Loucy (cell line): ENCODE results near the gene CA11.
A peak's percentile ranks its signal among the peaks of the same experiment; 100 is the strongest.

ENCODE experiments used
- H2AFZ ChIP-seq: fragments of 200-600 bp; sonication (generic); 2 replicates; pipeline ENCODE4 v1.6.0; 2016; ENCODE audit warnings: antibody characterized with exemption, mild to moderate bottlenecking, low read length, moderate library complexity
- H3F3A ChIP-seq: fragments of 200-600 bp; 2 replicates; pipeline ENCODE4 v1.6.0; 2016; ENCODE audit warnings: antibody characterized with exemption, low read depth, mild to moderate bottlenecking
- H3K27me3 ChIP-seq: fragments of 200-600 bp; sonication (generic); 2 replicates; pipeline ENCODE4 v1.6.1; 2014; ENCODE audit warnings: low read length, mild to moderate bottlenecking; ENCODE audit not compliant: insufficient read depth, poor library complexity, severe bottlenecking
- H3K36me3 ChIP-seq: fragments of 200-600 bp; sonication (generic); 2 replicates; pipeline ENCODE4 v1.6.1; 2016; ENCODE audit warnings: low read length; ENCODE audit not compliant: insufficient read depth
- H3K4me1 ChIP-seq: fragments of 200-600 bp; sonication (generic); 2 replicates; pipeline ENCODE4 v1.5.1; 2014; ENCODE audit warnings: low read length, mild to moderate bottlenecking; ENCODE audit not compliant: insufficient read depth, poor library complexity, severe bottlenecking
- H3K4me2 ChIP-seq: fragments of 200-600 bp; sonication (generic); 2 replicates; pipeline ENCODE4 v1.6.0; 2014; ENCODE audit warnings: antibody characterized with exemption, low read length, low read depth, mild to moderate bottlenecking; ENCODE audit not compliant: poor library complexity, severe bottlenecking
- H3K4me3 ChIP-seq: fragments of 200-600 bp; sonication (generic); 2 replicates; pipeline ENCODE4 v1.5.1; 2014; ENCODE audit warnings: low read length, mild to moderate bottlenecking, mixed read lengths; ENCODE audit not compliant: poor library complexity, severe bottlenecking
- H3K79me2 ChIP-seq: fragments of 200-600 bp; sonication (generic); 2 replicates; pipeline ENCODE4 v1.6.1; 2014; ENCODE audit warnings: low read length; ENCODE audit not compliant: insufficient read depth
- H3K9ac ChIP-seq: fragments of 200-600 bp; sonication (generic); 2 replicates; pipeline ENCODE4 v1.6.0; 2014; ENCODE audit warnings: mild to moderate bottlenecking, low read depth, low read length, moderate library complexity; ENCODE audit not compliant: poor library complexity, severe bottlenecking
- H3K9me2 ChIP-seq: fragments of 200-600 bp; sonication (generic); replicated peaks from 2 replicates; pipeline ENCODE4 v1.6.1; 2016; ENCODE audit warnings: low read depth, low read length, mixed read lengths
- H3K9me3 ChIP-seq: fragments of 200-600 bp; sonication (generic); 2 replicates; pipeline ENCODE4 v1.6.1; 2014; ENCODE audit warnings: mild to moderate bottlenecking, antibody characterized with exemption, low read length, low read depth; ENCODE audit not compliant: insufficient read depth
- H4K20me1 ChIP-seq: fragments of 200-600 bp; sonication (generic); 2 replicates; pipeline ENCODE4 v1.6.0; 2014; ENCODE audit warnings: antibody characterized with exemption, low read length, mild to moderate bottlenecking; ENCODE audit not compliant: insufficient read depth, poor library complexity, severe bottlenecking
- EZH2phosphoT487 ChIP-seq: fragments of 200-600 bp; IDR thresholded peaks from 2 replicates; pipeline ENCODE4 v1.6.1; 2018; ENCODE audit warnings: antibody characterized with exemption, mild to moderate bottlenecking, moderate library complexity, borderline replicate concordance
- TF ChIP-seq, protein P1 (sequence below): fragments of 200-600 bp; sonication (generic); conservative IDR thresholded peaks from 2 replicates; pipeline ENCODE4 v1.5.1; 2014; ENCODE audit warnings: mild to moderate bottlenecking, antibody characterized with exemption, low read length

The CA11 gene

DNA sequence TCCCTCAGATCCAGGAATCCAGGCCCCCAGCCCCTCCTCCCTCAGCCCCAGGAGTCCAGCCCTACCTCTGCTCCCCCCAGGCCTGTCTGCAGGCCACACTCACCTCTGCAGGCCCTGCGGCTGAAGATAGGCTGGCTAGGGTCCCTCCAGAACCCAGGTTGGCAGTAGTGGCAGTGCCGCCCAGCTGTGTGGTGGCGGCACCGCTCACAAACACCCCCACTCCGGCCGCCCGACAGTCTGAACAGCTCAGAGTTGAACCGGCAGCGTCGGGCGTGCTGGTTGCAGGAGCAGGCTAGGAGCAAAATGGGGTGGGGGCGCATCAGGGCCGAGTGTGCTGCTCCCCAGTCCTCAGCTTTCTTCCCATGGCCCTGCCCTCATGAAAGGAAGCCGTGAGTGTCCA lies 18.5 kb upstream of the CA11 start:
- peaks cover 8% of the 10 kb centered on the region for H3K4me1 ChIP-seq

DNA sequence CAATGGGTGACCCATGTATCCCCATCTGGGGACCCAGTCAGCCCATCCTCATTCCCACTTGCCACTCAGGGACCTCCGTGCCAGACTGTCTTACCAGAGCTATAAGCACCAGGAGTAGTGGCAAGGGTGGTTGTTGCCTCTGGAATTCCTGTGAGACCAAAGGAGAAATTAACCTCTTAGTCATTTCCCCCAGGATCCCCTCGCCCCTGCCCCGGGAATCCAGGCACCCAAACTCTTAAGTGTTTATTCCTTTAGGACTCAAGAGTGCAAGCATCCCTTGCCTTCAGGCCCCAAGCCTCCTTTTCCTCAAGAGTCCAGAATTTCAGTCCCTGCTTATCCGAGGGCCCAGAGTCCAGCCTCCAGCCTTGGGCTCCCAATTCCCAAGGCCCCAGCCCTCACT lies 17.7 kb upstream of the CA11 start:
- Histone ChIP-seq H3K9me3 (no peaks in the 10 kb centered on the region), H3K4me1 (peaks cover 8% of the 10 kb centered on the region), H3K9ac (no peak overlapping the region), H3K27me3 (no peaks in the 10 kb centered on the region), H3K4me3 (no peak overlapping the region), H4K20me1 (no peaks in the 10 kb centered on the region), H3K4me2 (no peak overlapping the region), H3K36me3 (no peaks in the 10 kb centered on the region), H3F3A (no peaks in the 10 kb centered on the region), H3K79me2 (no peaks in the 10 kb centered on the region), H3K9me2 (no peaks in the 10 kb centered on the region), H2AFZ (no peak overlapping the region)
- no peak for TF ChIP-seq EZH2phosphoT487
- TF ChIP-seq, protein P1, sequence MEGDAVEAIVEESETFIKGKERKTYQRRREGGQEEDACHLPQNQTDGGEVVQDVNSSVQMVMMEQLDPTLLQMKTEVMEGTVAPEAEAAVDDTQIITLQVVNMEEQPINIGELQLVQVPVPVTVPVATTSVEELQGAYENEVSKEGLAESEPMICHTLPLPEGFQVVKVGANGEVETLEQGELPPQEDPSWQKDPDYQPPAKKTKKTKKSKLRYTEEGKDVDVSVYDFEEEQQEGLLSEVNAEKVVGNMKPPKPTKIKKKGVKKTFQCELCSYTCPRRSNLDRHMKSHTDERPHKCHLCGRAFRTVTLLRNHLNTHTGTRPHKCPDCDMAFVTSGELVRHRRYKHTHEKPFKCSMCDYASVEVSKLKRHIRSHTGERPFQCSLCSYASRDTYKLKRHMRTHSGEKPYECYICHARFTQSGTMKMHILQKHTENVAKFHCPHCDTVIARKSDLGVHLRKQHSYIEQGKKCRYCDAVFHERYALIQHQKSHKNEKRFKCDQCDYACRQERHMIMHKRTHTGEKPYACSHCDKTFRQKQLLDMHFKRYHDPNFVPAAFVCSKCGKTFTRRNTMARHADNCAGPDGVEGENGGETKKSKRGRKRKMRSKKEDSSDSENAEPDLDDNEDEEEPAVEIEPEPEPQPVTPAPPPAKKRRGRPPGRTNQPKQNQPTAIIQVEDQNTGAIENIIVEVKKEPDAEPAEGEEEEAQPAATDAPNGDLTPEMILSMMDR = no peak

More for the DNA sequence above, 18.5 kb upstream of the CA11 start:
- no peak overlapping the region for H3K9ac ChIP-seq
- H3F3A ChIP-seq = no peaks in the 10 kb centered on the region
- H4K20me1 ChIP-seq = no peaks in the 10 kb centered on the region
- no peak overlapping the region for H3K4me2 ChIP-seq
- no peaks in the 10 kb centered on the region for H3K9me3 ChIP-seq
- no peaks in the 10 kb centered on the region for H3K27me3 ChIP-seq
- H3K9me2 ChIP-seq = no peaks in the 10 kb centered on the region
- TF ChIP-seq, protein P1 = no peak
- no peak for TF ChIP-seq EZH2phosphoT487
- H3K79me2 ChIP-seq = no peaks in the 10 kb centered on the region
- no peak overlapping the region for H3K4me3 ChIP-seq
- H3K36me3 ChIP-seq = no peaks in the 10 kb centered on the region
- H2AFZ ChIP-seq = no peak overlapping the region

DNA sequence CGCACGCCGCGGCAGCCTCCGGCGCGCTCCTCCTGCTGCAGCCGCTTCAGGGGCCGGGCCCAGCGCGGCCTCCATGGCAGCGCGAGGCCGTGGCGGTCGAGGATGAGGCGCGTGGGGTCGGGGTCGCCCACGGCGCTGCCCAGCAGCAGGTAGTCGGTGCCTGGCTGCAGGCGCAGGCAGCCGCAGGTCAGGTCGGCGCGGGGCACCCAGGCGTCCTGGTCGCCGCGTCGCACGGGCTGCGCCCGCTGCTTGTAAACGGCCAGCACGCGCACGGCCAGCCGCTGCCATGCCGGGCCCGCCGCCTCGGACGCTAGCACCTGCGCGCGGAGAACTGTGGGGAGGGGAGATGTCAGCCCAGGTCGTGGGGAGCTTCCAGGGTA lies 15.7 kb upstream of the CA11 start:
- Histone ChIP-seq H4K20me1 (no peaks in the 10 kb centered on the region), H3K4me2 (no peak overlapping the region), H3K9me3 (no peaks in the 10 kb centered on the region), H3K9ac (no peak overlapping the region), H3F3A (no peaks in the 10 kb centered on the region), H3K9me2 (no peaks in the 10 kb centered on the region), H2AFZ (peak overlapping the region; percentile 99; the same call in 1 of the 2 replicates), H3K36me3 (no peaks in the 10 kb centered on the region), H3K27me3 (no peaks in the 10 kb centered on the region), H3K4me1 (peaks cover 8% of the 10 kb centered on the region), H3K79me2 (no peaks in the 10 kb centered on the region), H3K4me3 (no peak overlapping the region)
- TF ChIP-seq, protein P1 = no peak
- no peak for TF ChIP-seq EZH2phosphoT487
